Cardiac muscle cell (in vitro differentiated cells and primary cell): ENCODE results near the gene TMEM203. TPM values are rescaled to one million over a fixed set of nuclear protein-coding genes. Genes with fewer than 3 reads are reported as not detected.

Source experiments
- DNase-seq, 2 donors: peaks; one replicate each; pipeline versions ENCODE4 v3.0.0 to v3.0.0-alpha.2; 2010 to 2017; ENCODE audit warnings: low read depth in 1 of 2, low spot score in 1 of 2
- H3K27ac ChIP-seq: fragments of 200-600 bp; sonication (generic); 2 replicates; pipeline ENCODE4 v1.5.1; 2016
- H3K27me3 ChIP-seq: fragments of 200-600 bp; sonication (generic); 2 replicates; pipeline ENCODE4 v1.6.0; 2016; ENCODE audit warnings: control low read depth
- H3K36me3 ChIP-seq: fragments of 200-600 bp; sonication (generic); 2 replicates; pipeline ENCODE4 v1.5.1; 2016; ENCODE audit warnings: control low read depth
- H3K4me1 ChIP-seq: fragments of 200-600 bp; sonication (generic); 2 replicates; pipeline ENCODE4 v1.8.1; 2017; ENCODE audit warnings: low read depth, mild to moderate bottlenecking, mixed run types
- H3K4me3 ChIP-seq: fragments of 200-600 bp; sonication (generic); 2 replicates; pipeline ENCODE4 v1.5.1; 2016; ENCODE audit warnings: mild to moderate bottlenecking
- H3K9me3 ChIP-seq: fragments of 200-600 bp; sonication (generic); 2 replicates; pipeline ENCODE4 v1.5.1; 2017; ENCODE audit warnings: low read depth, mild to moderate bottlenecking, control low read depth
- CTCF ChIP-seq: IDR thresholded peaks from 2 replicates; pipeline ENCODE4 v1.5.1; 2012; ENCODE audit warnings: low read depth, mild to moderate bottlenecking, low read length
- polyA plus RNA-seq: library from polyadenylated mRNA; unstranded; fragments of >200 nt; fragmentation: Nextera tagmentation; extraction: Ambion mirVana; gene quantifications from 2 replicates; pipeline ENCODE4 v1.2.1, GENCODE V29; 2016
- total RNA-seq: library from RNA; depleted of rRNA; stranded (reverse); fragments of >200 nt; gene quantifications from 2 replicates; pipeline ENCODE4 v1.2.3, GENCODE V29; 2016

Gene TMEM203
- total and polyA plus RNA-seq, 2 experiments from 2014 or later, result 44.7 to 86.6 TPM

GRCh38 chr9:137233143-137233980 lies 27.9 kb upstream of the TMEM203 start:
- H3K36me3 ChIP-seq, result no peaks in the 10 kb centered on the region
- no peak for DNase-seq

GRCh38 chr9:137232510-137232909 lies 27.1 kb upstream of the TMEM203 start:
- no peak for TF ChIP-seq CTCF
- Histone ChIP-seq H3K36me3 (no peaks in the 10 kb centered on the region), H3K9me3 (no peaks in the 10 kb centered on the region), H3K27me3 (no peaks in the 10 kb centered on the region), H3K4me1 (peaks cover 17% of the 10 kb centered on the region), H3K4me3 (no peak overlapping the region), H3K27ac (no peak overlapping the region)
- no peak for DNase-seq

More at GRCh38 chr9:137233143-137233980, 27.9 kb upstream of the TMEM203 start:
- Histone ChIP-seq H3K27ac (no peak overlapping the region), H3K27me3 (no peaks in the 10 kb centered on the region), H3K9me3 (no peaks in the 10 kb centered on the region), H3K4me3 (no peak overlapping the region), H3K4me1 (peaks cover 14% of the 10 kb centered on the region)
- no peak for TF ChIP-seq CTCF

- Histone ChIP-seq H3K4me3 (no peak overlapping the region), H3K27ac (no peak overlapping the region), H3K9me3 (no peaks in the 10 kb centered on the region), H3K36me3 (no peaks in the 10 kb centered on the region), H3K27me3 (no peaks in the 10 kb centered on the region), H3K4me1 (peaks cover 16% of the 10 kb centered on the region)
- DNase-seq, result no peak
- no peak for TF ChIP-seq CTCF
These were observed 26.7 kb upstream of the TMEM203 start for GRCh38 chr9:137232101-137232500.

- no peak for DNase-seq
- Histone ChIP-seq H3K9me3 (no peaks in the 10 kb centered on the region), H3K4me1 (peaks cover 13% of the 10 kb centered on the region), H3K36me3 (no peaks in the 10 kb centered on the region), H3K27me3 (no peaks in the 10 kb centered on the region), H3K27ac (no peak overlapping the region), H3K4me3 (no peak overlapping the region)
- TF ChIP-seq CTCF, result no peak
These were observed 26.1 kb upstream of the TMEM203 start for GRCh38 chr9:137231372-137232039.

GRCh38 chr9:137230705-137231371 lies 25.4 kb upstream of the TMEM203 start, which contains the start of gene SLC34A3:
Gene SLC34A3, plus strand, starts transcription at chr9:137230901. Its CDS starts 802 bp downstream, at chr9:137231703.
- Histone ChIP-seq H3K4me3 (no peak within 1 kb of the TSS), H3K4me1 (peaks cover 8% of the 10 kb centered on the region), H3K27ac (no peak within 1 kb of the TSS), H3K27me3 (no peaks in the 10 kb centered on the region), H3K9me3 (no peaks in the 10 kb centered on the region), H3K36me3 (no peaks in the 10 kb centered on the region)
- no peak for DNase-seq
- TF ChIP-seq CTCF, result no peak
